Stimulated activated CD4-positive, alpha-beta T cell treated with anti-CD3 and anti-CD28 coated beads, Interleukin-12 subunit alpha, Interleukin-12 subunit beta, amount 100 ng/mL, for 48 hours (primary cell): ENCODE data around the gene CKAP2.
"Not testable (repeated sequence)": the region's sequence is repeated elsewhere in the genome, so short reads cannot be mapped to it uniquely, and the experiment has no call there.

Experiments used
- DNase-seq, 3 donors: peaks; one replicate each; pipeline ENCODE4 v3.0.0-alpha.2; 2020; ENCODE audit warnings: low read depth in 2 of 3, low spot score in 1 of 3

The CKAP2 gene

GRCh38 chr13:52454820-52455676 lies at the start of gene CKAP2:
Gene CKAP2, plus strand, starts transcription at chr13:52455478. Its CDS starts 79 bp downstream, at chr13:52455557.
- DNase-seq: peak; percentile 85 to 90 (median 87)

- peak in 1 of 3 donors; percentile 9 for DNase-seq
These were observed 49.3 kb upstream of the CKAP2 start, which contains the start of gene THSD1 for GRCh38 chr13:52405767-52406494. Gene THSD1, minus strand, starts transcription at chr13:52406172. Its CDS starts 3,572 bp downstream, at chr13:52402600.

GRCh38 chr13:52406629-52407028 lies 48.6 kb upstream of the CKAP2 start:
- no peak for DNase-seq

- DNase-seq: not testable (repeated sequence)
These were observed 47.8 kb upstream of the CKAP2 start for GRCh38 chr13:52407436-52407835.

- DNase-seq: not testable (repeated sequence)
These were observed 47.1 kb upstream of the CKAP2 start for GRCh38 chr13:52408071-52408658.

- no peak for DNase-seq
These were observed 43.6 kb upstream of the CKAP2 start for GRCh38 chr13:52411629-52412028.

GRCh38 chr13:52412128-52412527 lies 43.1 kb upstream of the CKAP2 start:
- no peak for DNase-seq

GRCh38 chr13:52414051-52414450 lies 41.2 kb upstream of the CKAP2 start:
- DNase-seq: no peak

- DNase-seq: no peak
These were observed 40.3 kb upstream of the CKAP2 start for GRCh38 chr13:52414963-52415362.

- no peak for DNase-seq
These were observed 36.2 kb upstream of the CKAP2 start for GRCh38 chr13:52419080-52419479.

- no peak for DNase-seq
These were observed 34.1 kb upstream of the CKAP2 start for GRCh38 chr13:52421216-52421615.

GRCh38 chr13:52428295-52428694 lies 27.0 kb upstream of the CKAP2 start:
- no peak for DNase-seq

GRCh38 chr13:52432456-52432855 lies 22.8 kb upstream of the CKAP2 start:
- DNase-seq: no peak

- DNase-seq: no peak
These were observed 9.0 kb upstream of the CKAP2 start for GRCh38 chr13:52446265-52446664.

GRCh38 chr13:52447354-52447753 lies 7.9 kb upstream of the CKAP2 start:
- DNase-seq: no peak

GRCh38 chr13:52447815-52448552 lies 7.3 kb upstream of the CKAP2 start:
- DNase-seq: no peak

GRCh38 chr13:52449331-52450011 lies 5.8 kb upstream of the CKAP2 start:
- peak in 1 of 3 donors; percentile 6 for DNase-seq

GRCh38 chr13:52450012-52450792 lies 5.1 kb upstream of the CKAP2 start, which contains the start of gene VPS36:
Gene VPS36, minus strand, starts transcription at chr13:52450634. Its CDS starts 40 bp downstream, at chr13:52450594.
- peak; percentile 86 to 92 (median 90) for DNase-seq

GRCh38 chr13:52450793-52451116 lies 4.5 kb upstream of the CKAP2 start:
- no peak for DNase-seq
